MV-4-11 (cell line): ENCODE data around the gene ZNF14.
A peak's percentile ranks its signal among the peaks of the same experiment; 100 is the strongest.
"Not testable (repeated sequence)": the region's sequence is repeated elsewhere in the genome, so short reads cannot be mapped to it uniquely, and the experiment has no call there.

ENCODE experiments used
- DNase-seq: peaks from one replicate; lab custom pipeline; 2025; lab: John Stamatoyannopoulos, UW

Gene ZNF14

DNA sequence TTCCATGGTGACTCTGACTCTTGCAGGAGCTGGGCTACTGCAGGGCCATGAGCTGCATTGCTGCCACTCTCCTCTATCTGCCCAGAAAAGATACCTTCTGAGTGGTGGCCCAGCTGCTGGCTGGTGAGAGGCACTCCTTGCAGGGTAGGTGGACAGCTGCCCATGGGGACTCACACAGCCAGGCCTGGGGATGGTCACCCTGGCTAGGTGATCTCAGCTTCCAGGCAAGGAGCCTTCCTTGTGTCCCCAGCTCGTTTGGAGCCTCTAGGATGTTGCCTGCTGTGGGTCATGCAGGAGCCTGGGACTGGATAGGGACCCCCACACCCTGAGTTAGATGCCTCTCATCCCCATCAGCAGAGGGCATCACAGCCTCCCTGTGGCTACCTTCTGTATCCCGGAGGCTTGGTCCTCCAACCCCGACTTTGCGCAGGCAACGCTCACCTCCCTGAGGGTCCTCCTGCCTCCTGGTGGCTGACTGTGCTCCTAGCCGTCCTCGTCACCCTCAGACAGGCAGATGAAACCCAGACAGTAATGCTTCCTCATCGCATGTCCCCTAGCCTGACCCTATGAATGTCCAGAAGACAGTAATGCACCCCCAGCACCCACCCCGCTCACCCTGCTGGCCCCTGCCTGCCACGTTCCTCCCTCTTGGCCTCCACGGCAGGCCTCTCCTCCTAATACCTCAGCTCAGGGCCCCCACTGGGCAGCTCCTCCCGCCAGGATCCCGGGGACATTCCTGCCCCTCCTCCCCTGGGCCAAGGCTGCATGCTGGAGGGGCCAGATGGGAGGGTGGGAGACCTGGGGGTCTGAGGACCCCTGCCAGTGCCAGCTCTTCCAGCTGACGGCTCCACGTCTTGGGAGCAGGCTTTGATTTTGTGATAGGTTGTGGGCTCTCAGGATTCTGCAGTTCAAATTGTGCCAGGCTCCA, 13.6 kb upstream of the ZNF14 start:
- no peak for DNase-seq

- no peak for DNase-seq
Observed at GRCh38 chr19:19745496-19746285, 12.8 kb upstream of the ZNF14 start.

DNA sequence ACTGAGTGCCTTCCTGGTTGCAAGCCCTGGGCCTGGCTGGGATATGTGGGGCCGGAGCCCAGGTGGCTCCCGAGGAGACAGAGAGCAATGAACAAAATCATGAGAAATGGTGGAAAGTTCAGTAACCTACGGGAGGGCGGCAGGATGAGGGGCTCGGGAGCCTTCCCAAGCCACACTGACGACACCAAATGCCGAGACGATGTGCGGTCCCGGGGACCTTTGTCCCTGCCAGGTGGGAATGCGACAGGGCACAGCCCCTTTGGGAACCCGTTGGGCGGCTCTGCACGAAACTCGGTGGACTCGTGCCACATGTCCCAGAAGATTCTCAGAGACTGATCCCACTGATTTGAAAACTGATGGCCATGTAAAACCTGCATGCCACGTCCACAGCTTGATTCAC, 11.7 kb upstream of the ZNF14 start:
- DNase-seq, result no peak

DNA sequence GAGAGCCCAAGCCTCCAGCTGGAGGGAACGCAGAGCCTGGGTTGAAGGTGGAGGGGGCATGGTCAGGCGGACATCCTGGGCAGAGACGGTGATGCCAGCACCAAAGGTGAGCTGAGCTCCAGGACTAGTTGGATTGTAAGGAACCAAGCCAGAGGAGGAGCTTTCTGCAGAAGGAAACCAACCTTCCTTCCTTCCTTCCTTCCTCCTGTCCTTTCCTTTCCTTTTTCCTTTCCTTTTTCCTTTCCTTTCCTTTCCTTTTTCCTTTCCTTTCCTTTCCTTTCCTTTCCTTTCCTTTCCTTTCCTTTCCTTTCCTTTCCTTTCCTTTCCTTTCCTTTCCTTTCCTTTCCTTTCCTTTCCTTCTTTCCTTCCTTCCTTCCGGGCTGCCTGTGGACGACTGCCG, 11.0 kb upstream of the ZNF14 start:
- not testable (repeated sequence) for DNase-seq

- DNase-seq, result no peak
Observed at GRCh38 chr19:19743176-19743575, 10.3 kb upstream of the ZNF14 start.

DNA sequence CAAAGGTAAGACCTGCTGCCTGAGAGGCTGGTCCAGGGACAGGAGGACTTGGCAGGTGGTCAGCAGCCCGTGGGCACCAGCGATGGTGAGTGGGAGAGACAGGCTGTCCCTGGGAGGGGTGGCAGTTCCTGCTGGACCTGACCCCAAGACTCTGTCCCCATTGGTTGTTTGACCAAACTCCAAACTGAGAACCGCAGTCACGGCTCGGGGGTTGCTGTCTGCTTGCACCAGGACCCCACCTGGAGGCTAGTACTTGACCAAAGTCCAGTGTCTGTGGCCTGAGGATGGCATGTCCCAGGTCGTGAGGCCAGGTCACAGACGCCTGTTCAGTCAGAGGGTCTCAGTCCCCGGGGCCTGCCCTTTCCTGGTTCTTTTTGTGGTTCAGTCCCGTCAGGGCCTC, 9.9 kb upstream of the ZNF14 start:
- DNase-seq, result no peak

DNA sequence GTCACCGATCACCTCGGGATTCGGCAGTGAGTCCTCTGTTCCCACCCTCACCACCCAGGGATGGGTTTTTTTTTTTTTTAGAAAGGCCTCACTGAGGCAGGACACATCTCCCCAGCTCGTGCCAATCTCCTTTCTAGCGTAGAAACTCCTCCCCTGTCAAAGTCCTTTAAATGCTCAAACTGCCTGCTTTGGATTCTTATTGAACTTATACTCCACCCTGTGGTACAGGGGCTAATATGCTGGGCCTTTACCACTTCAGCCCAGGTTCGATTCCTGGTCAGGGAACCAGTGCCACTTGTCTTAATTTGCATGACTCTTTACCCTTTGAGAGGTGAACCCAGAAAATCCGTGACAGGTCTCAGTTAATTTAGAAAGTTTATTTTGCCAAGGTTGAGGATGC, 8.3 kb upstream of the ZNF14 start:
- no peak for DNase-seq

- no peak for DNase-seq
Observed at GRCh38 chr19:19740755-19741154, 7.8 kb upstream of the ZNF14 start.

DNA sequence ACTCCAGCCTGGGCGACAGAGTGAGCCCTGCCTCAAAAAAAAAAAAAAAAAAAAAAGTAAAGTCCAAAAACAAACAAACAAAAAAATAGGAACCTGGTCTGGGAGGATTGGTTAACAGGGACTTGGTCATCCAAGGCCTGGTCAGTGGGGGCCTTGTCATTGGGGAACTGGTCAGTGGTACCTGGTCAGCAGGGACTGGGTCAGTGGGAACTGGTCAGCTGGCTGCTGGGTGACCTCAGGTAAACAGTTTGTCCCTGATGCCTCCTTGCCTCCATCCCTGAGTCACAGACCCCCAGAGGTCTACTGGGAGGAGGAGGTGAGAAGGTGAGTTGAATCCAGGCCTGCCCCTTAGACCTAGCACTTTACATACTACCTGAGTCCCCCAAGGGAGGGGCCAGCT, 5.7 kb upstream of the ZNF14 start:
- DNase-seq, result no peak

DNA sequence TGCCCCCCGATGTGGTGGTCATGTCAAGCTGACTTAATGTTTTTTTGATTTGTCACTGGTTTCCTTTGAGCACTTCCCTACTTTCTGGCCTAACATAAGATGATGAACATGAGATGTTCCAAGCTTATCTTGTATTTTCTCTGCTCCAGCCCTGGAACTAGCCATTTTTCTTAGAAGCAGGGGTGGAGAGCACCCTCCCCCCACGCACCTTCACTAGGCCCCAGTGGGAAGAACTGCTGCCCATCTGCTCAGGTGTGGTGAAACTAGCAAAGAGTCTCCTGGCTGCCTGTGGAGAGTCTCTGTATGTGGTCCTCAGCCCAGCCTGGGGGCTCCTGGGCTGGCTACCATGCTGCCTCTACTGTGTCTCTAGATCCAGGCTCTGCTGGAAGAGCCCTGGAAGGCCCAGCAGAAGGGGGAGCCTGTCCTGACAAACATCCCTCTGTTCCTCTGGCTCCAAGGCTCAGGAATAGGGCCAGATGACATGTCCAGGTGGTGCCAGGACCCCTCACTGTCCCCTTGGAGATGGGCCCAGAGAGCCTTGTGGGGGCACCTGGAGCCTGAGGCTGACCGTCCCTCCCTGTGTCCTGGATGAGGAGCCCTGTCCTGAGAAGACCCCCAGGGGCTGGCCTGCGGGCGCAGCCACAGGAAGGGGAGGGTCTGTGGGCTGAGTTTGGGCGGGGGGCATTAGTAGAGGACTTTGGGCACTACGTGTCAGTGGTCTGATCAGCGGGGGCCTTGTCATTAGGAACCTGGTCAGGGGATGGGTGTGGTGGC, 4.8 kb upstream of the ZNF14 start:
- DNase-seq, result no peak

DNA sequence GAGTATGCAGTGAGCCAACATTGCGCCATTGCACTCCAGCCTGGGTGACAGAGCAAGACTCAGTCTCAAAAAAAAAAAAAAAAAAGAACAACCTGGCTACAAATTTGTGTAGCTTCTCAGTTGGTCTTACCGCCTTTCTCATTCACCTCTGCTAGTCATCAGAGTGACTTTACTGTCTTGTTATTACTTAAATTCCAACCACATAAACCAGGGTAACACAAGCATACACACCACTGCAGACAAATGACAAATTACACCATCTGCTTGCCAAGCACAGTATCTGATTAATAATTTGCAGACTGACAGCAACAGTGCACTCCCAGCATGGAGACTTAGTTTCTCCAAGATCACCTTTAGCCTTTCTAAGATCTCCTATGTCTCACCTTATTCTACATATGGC, 11.0 kb downstream of the ZNF14 start:
- no peak for DNase-seq

- no peak for DNase-seq
Observed at GRCh38 chr19:19719798-19720197, 13.1 kb downstream of the ZNF14 start.

DNA sequence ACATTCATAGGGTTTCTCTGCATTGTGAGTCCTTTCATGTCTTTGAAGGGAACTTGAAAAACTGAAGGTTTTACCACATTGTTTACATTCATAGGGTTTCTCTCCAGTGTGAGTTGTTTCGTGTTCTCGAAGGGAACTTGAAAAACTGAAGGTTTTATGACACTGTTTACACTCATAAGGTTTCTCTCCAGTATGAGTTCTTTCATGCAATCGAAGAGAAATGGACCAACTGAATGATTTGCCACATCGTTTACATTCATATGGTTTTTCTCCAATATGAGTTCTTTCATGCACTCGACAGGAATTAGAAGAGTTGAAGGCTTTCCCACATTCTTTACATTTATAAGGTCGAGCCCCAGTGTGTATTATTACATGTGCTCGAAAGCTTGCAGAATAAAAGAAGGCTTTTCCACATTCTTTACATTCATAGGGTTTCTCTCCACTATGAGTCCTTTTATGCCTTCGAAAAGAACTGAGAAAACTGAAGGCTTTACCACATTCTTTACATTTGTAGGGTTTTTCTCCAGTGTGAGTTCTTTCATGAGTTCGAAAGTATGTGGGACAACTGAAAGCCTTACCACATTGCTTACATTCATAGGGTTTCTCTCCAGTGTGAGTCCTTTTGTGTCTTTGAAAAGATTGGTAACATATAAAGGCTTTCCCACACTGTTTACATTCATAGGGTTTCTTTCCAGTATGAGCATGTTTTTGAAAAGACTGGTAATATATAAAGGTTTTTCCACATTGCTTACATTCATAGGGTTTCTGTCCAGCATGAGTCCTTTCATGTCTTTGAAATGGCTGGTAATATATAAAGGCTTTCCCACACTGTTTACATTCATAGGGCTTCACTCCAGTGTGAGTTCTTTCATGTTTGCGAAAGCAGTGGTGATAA, 20.7 kb downstream of the ZNF14 start:
- DNase-seq, result no peak

- no peak for DNase-seq
Observed at GRCh38 chr19:19711306-19711933, 21.5 kb downstream of the ZNF14 start.

GRCh38 chr19:19710506-19710905, 22.4 kb downstream of the ZNF14 start:
- no peak for DNase-seq

DNA sequence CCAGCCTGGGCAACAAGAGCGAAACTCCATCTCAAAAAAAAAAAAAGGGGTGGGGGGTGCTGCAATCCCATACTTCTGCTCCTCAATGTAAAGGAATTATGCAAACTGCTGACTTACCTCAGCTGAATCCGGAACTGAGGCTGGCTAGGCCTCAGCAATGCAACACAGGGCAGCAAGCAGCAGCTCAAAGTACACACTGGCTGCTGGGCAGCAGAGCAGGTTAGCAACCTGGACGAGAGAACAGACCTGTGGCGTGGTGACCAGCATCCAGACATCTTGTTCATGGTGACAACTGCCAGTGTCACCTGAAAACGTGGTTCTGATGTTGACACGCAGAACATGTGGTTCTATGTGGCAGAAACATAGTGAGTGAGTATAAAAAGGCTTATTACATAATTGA, 28.1 kb downstream of the ZNF14 start:
- DNase-seq, result no peak

DNA sequence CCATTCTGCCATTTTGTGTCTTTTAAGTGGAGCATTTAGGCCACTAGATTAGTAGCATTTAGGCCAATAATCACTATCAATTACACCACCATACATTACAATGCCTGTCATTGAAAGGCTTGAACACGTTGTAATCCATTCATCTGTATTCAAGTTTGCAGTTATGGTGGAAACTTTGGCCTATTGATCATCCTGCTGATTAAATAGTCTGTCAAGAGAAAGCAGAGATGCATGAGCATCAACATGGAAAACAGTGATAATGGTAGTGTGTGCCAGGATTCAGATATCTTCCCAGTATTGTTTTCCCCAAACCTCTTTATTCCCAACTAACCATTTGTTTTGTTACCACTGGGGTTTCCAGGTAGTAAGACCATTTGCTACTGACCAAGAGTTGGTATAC, 32.4 kb downstream of the ZNF14 start:
- DNase-seq, result not testable (repeated sequence)

GRCh38 chr19:19697589-19697988, 35.3 kb downstream of the ZNF14 start:
- DNase-seq, result peak; percentile 36

- DNase-seq, result no peak
Observed at GRCh38 chr19:19696386-19696785, 36.5 kb downstream of the ZNF14 start.

GRCh38 chr19:19691683-19692082, 41.2 kb downstream of the ZNF14 start:
- DNase-seq, result no peak

GRCh38 chr19:19689023-19689422, 43.9 kb downstream of the ZNF14 start:
- DNase-seq, result not testable (repeated sequence)
